Endothelial cell (in vitro differentiated cells): ENCODE data around the gene SIGMAR1. TPM values are rescaled to one million over a fixed set of nuclear protein-coding genes. Genes with fewer than 3 reads are reported as not detected.

Experiments
- DNase-seq: peaks from one replicate; pipeline ENCODE4 v3.0.0; 2021; ENCODE audit warnings: low spot score
- H3K27ac Mint-ChIP-seq: one replicate; pipeline ENCODE4 v1.8.0; 2021; ENCODE audit warnings: mixed read lengths, inconsistent platforms; ENCODE audit not compliant: unreplicated experiment
- H3K27me3 Mint-ChIP-seq: one replicate; pipeline ENCODE4 v1.8.0; 2021; ENCODE audit warnings: mild to moderate bottlenecking, moderate library complexity, mixed read lengths, inconsistent platforms; ENCODE audit not compliant: unreplicated experiment
- H3K36me3 Mint-ChIP-seq: one replicate; pipeline ENCODE4 v1.8.0; 2021; ENCODE audit warnings: mild to moderate bottlenecking, low read depth, mixed read lengths, inconsistent platforms; ENCODE audit not compliant: unreplicated experiment
- H3K4me1 Mint-ChIP-seq: one replicate; pipeline ENCODE4 v1.8.0; 2021; ENCODE audit warnings: mild to moderate bottlenecking, mixed read lengths, inconsistent platforms; ENCODE audit not compliant: unreplicated experiment
- H3K4me3 Mint-ChIP-seq: one replicate; pipeline ENCODE4 v1.8.0; 2021; ENCODE audit warnings: mild to moderate bottlenecking, mixed read lengths, inconsistent platforms; ENCODE audit not compliant: unreplicated experiment
- H3K9me3 Mint-ChIP-seq: one replicate; pipeline ENCODE4 v1.8.0; 2021; ENCODE audit warnings: mixed read lengths, inconsistent platforms; ENCODE audit not compliant: unreplicated experiment
- CTCF ChIP-seq: fragments of 200-600 bp; sonication (generic); IDR thresholded peaks from one replicate; pipeline ENCODE4 v1.5.0; 2021; ENCODE audit warnings: antibody characterized with exemption; ENCODE audit not compliant: unreplicated experiment
- total RNA-seq: library from RNA; stranded (reverse); fragmentation: NEBNext Ultra II Directional; extraction: Animal tissue kit (Norgen Biotek cat#: 25700); gene quantifications from one replicate; pipeline ENCODE4 v1.2.1, GENCODE V29; 2021; ENCODE audit not compliant: unreplicated experiment

The SIGMAR1 gene
- total RNA-seq, 1 donor from 2014 or later: 25.9 TPM

GRCh38 chr9:34669809-34670562 is 32.4 kb upstream of the SIGMAR1 start:
- H3K27ac Mint-ChIP-seq: no peak overlapping the region
- DNase-seq: no peak
- no peak overlapping the region for H3K4me3 Mint-ChIP-seq
- H3K4me1 Mint-ChIP-seq: peaks cover 2% of the 10 kb centered on the region
- H3K36me3 Mint-ChIP-seq: peaks cover 14% of the 10 kb centered on the region
- peaks cover 4% of the 10 kb centered on the region for H3K9me3 Mint-ChIP-seq
- H3K27me3 Mint-ChIP-seq: peaks cover 2% of the 10 kb centered on the region
- no peak for TF ChIP-seq CTCF

- TF ChIP-seq CTCF: no peak
- peaks cover 23% of the 10 kb centered on the region for H3K4me1 Mint-ChIP-seq
- peaks cover 4% of the 10 kb centered on the region for H3K9me3 Mint-ChIP-seq
- peak; percentile 80 for DNase-seq
- peaks cover 11% of the 10 kb centered on the region for H3K27me3 Mint-ChIP-seq
- peak overlapping the region; percentile 83 for H3K4me3 Mint-ChIP-seq
- peaks cover 25% of the 10 kb centered on the region for H3K36me3 Mint-ChIP-seq
- H3K27ac Mint-ChIP-seq: no peak overlapping the region
Observed at GRCh38 chr9:34665381-34666250, 28.0 kb upstream of the SIGMAR1 start.

- peak overlapping the region; percentile 92 for H3K4me3 Mint-ChIP-seq
- peaks cover 4% of the 10 kb centered on the region for H3K9me3 Mint-ChIP-seq
- DNase-seq: no peak
- peaks cover 28% of the 10 kb centered on the region for H3K36me3 Mint-ChIP-seq
- H3K4me1 Mint-ChIP-seq: peaks cover 23% of the 10 kb centered on the region
- TF ChIP-seq CTCF: no peak
- H3K27me3 Mint-ChIP-seq: peaks cover 11% of the 10 kb centered on the region
- H3K27ac Mint-ChIP-seq: no peak overlapping the region
Observed at GRCh38 chr9:34665067-34665380, 27.4 kb upstream of the SIGMAR1 start.

- Mint-ChIP-seq H3K4me1 (peaks cover 23% of the 10 kb centered on the region), H3K27me3 (peaks cover 11% of the 10 kb centered on the region), H3K36me3 (peaks cover 23% of the 10 kb centered on the region), H3K4me3 (peak overlapping the region; percentile 92), H3K9me3 (peaks cover 4% of the 10 kb centered on the region), H3K27ac (peak overlapping the region; percentile 55)
- TF ChIP-seq CTCF: peak; percentile 58
- peak; percentile 87 for DNase-seq
Observed at GRCh38 chr9:34664281-34665066, 26.9 kb upstream of the SIGMAR1 start.
